ENCODE measurements around the gene SPAST.
"Not testable (repeated sequence)": the region's sequence is repeated elsewhere in the genome, so short reads cannot be mapped to it uniquely, and the experiment has no call there.

DNA sequence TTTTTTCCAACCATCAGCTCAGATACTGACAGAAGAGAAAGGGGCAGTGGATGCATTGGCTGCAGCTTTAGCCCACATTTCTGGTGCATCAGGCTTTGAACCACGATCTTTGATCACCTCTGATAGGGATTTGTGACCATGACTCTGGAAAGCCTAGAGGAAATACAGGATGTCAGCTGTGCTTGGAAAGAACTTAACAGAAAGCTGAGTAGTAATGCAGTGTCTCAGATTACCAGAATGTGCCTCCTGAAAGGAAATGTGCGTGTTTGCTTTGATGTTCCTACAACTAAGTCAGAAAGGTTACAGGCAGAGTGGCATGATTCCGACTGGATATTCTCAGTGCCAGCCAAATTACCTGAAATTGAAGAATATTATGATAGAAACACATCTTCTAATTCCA lies 140.1 kb downstream of the SPAST start:
- not testable (repeated sequence) for TF ChIP-seq EZH2 (IDR thresholded peaks at IDR 0.05; ENCODE audit: borderline replicate concordance, insufficient read depth, low read depth, low read length, poor library complexity, severe bottlenecking)
- TF ChIP-seq, protein P1, sequence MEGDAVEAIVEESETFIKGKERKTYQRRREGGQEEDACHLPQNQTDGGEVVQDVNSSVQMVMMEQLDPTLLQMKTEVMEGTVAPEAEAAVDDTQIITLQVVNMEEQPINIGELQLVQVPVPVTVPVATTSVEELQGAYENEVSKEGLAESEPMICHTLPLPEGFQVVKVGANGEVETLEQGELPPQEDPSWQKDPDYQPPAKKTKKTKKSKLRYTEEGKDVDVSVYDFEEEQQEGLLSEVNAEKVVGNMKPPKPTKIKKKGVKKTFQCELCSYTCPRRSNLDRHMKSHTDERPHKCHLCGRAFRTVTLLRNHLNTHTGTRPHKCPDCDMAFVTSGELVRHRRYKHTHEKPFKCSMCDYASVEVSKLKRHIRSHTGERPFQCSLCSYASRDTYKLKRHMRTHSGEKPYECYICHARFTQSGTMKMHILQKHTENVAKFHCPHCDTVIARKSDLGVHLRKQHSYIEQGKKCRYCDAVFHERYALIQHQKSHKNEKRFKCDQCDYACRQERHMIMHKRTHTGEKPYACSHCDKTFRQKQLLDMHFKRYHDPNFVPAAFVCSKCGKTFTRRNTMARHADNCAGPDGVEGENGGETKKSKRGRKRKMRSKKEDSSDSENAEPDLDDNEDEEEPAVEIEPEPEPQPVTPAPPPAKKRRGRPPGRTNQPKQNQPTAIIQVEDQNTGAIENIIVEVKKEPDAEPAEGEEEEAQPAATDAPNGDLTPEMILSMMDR (IDR thresholded peaks at IDR 0.05), result not testable (repeated sequence)
